CD4-positive, CD25-positive, alpha-beta regulatory T cell (primary cell): ENCODE measurements around the gene SLC35B2. TPM values are rescaled to one million over a fixed set of nuclear protein-coding genes. Genes with fewer than 3 reads are reported as not detected.

Source experiments
- ATAC-seq, 2 donors: fragments of 150-1000 bp; cut with Tn5 transposase; one replicate each; pipeline ENCODE4 v1.10.0; 2021; ENCODE audit warnings: low read depth in 2 of 2, moderate number of reproducible peaks in 2 of 2, moderate library complexity in 1 of 2
- DNase-seq, 3 donors: peaks; one replicate each; pipeline versions ENCODE4 v3.0.0 to v3.0.0-alpha.2; 2012 to 2022; ENCODE audit warnings: mixed read lengths in 1 of 3
- H3K27ac ChIP-seq: one replicate; pipeline ENCODE4 v1.7.0; 2013; ENCODE audit warnings: mild to moderate bottlenecking, low read length; ENCODE audit not compliant: insufficient read depth, poor library complexity, severe bottlenecking
- H3K27me3 ChIP-seq: one replicate; pipeline ENCODE4 v1.7.0; 2013; ENCODE audit warnings: low read length; ENCODE audit not compliant: control insufficient read depth, insufficient read depth
- H3K36me3 ChIP-seq: one replicate; pipeline ENCODE4 v1.7.0; 2013; ENCODE audit warnings: mild to moderate bottlenecking, low read length, moderate library complexity; ENCODE audit not compliant: control insufficient read depth, insufficient read depth
- H3K4me1 ChIP-seq: 2 replicates; pipeline ENCODE4 v1.7.0; 2013; ENCODE audit warnings: mild to moderate bottlenecking, low read length; ENCODE audit not compliant: insufficient read depth, control insufficient read depth, poor library complexity, severe bottlenecking
- H3K4me3 ChIP-seq: one replicate; pipeline ENCODE4 v1.7.0; 2013; ENCODE audit warnings: low read depth, mild to moderate bottlenecking, low read length, moderate library complexity
- H3K9me3 ChIP-seq, 2 experiments: 1 replicate in 1 of 2; 2 replicates in 1 of 2; pipeline ENCODE4 v1.7.0; 2013; ENCODE audit warnings: low read length in 2 of 2, mild to moderate bottlenecking in 1 of 2, moderate library complexity in 1 of 2; ENCODE audit not compliant: control insufficient read depth in 2 of 2
- H3K27ac Mint-ChIP-seq, 3 donors: one replicate each; pipeline ENCODE4 v1.8.0; 2020 to 2022; ENCODE audit warnings: mild to moderate bottlenecking in 3 of 3, mixed read lengths in 3 of 3, moderate library complexity in 2 of 3
- H3K27me3 Mint-ChIP-seq: one replicate; pipeline ENCODE4 v1.8.0; 2022; ENCODE audit warnings: mild to moderate bottlenecking, mixed read lengths
- H3K36me3 Mint-ChIP-seq: one replicate; pipeline ENCODE4 v1.8.0; 2020; ENCODE audit warnings: mixed read lengths
- H3K4me1 Mint-ChIP-seq, 4 donors: one replicate each; pipeline ENCODE4 v1.8.0; 2020 to 2022; ENCODE audit warnings: mixed read lengths in 4 of 4, mild to moderate bottlenecking in 1 of 4
- H3K4me3 Mint-ChIP-seq, 4 donors: one replicate each; pipeline ENCODE4 v1.8.0; 2020 to 2022; ENCODE audit warnings: mild to moderate bottlenecking in 4 of 4, mixed read lengths in 4 of 4, moderate library complexity in 3 of 4
- H3K9me3 Mint-ChIP-seq, 7 donors: one replicate each; pipeline ENCODE4 v1.8.0; 2020 to 2022; ENCODE audit warnings: mixed read lengths in 7 of 7, mild to moderate bottlenecking in 3 of 7, moderate library complexity in 2 of 7
- polyA plus RNA-seq, 4 donors: library from polyadenylated mRNA; unstranded; fragments of 300-500 nt; fragmentation: Illumina TruSeq; gene quantifications; one replicate each; pipeline ENCODE4 v1.2.3, GENCODE V29; 2021
- total RNA-seq: library from RNA; stranded (reverse); gene quantifications from one replicate; pipeline ENCODE4 v1.2.3, GENCODE V29; 2022

The SLC35B2 gene
- total and polyA plus RNA-seq, 5 donors from 2014 or later, result 14.8 to 42.4 (median 34.2) TPM

DNA sequence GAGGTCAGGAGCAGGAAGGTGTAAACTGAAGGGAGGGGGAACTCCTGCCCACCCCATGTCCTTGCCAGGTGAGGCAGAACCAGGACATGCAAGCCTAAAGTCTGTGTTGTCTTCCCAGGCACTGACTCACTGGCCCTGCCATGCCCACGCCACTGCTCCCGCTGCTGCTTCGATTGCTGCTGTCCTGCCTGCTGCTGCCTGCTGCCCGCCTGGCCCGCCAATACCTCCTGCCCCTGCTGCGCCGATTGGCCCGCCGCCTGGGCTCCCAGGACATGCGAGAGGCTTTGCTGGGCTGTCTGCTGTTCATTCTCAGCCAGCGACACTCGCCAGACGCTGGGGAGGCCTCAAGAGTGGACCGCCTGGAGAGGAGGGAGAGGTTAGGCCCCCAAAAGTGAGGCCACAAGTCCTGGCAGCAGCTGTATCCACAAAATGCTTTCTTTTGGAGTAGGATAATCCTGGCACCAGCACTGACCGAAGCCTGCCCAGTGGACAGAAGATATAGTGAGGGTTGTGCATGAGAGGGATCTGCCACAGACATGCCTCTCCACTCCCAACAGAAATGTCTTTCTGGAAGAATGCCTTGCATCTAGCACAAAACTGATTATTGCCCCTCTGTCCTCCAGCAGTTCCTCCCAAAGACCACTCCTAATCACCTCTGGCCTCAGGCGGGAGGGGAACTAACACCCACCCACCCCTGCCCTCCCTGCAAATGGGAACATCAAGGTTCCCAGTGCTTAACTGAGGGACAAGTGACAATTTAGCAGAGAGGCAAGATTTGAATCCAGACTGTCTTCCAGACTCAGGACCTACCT lies 39.8 kb downstream of the SLC35B2 start:
- no peaks in the 10 kb centered on the region for H3K27me3 ChIP-seq
- ATAC-seq, result no peak
- no peaks in the 10 kb centered on the region for H3K36me3 Mint-ChIP-seq
- peaks cover 0 to 2% (median 0%) of the 10 kb centered on the region in 7 donors for H3K9me3 Mint-ChIP-seq
- no peak overlapping the region for H3K4me3 ChIP-seq
- peak overlapping the region in 1 of 4 donors; percentile 67 for H3K4me3 Mint-ChIP-seq
- no peak overlapping the region for H3K27ac ChIP-seq
- H3K27ac Mint-ChIP-seq, result no peak overlapping the region
- H3K9me3 ChIP-seq, result no peaks in the 10 kb centered on the region
- peaks cover 7% of the 10 kb centered on the region for H3K27me3 Mint-ChIP-seq
- peaks cover 0 to 23% (median 7%) of the 10 kb centered on the region in 4 donors for H3K4me1 Mint-ChIP-seq
- no peak for DNase-seq
- peaks cover 16% of the 10 kb centered on the region for H3K4me1 ChIP-seq
- no peaks in the 10 kb centered on the region for H3K36me3 ChIP-seq

DNA sequence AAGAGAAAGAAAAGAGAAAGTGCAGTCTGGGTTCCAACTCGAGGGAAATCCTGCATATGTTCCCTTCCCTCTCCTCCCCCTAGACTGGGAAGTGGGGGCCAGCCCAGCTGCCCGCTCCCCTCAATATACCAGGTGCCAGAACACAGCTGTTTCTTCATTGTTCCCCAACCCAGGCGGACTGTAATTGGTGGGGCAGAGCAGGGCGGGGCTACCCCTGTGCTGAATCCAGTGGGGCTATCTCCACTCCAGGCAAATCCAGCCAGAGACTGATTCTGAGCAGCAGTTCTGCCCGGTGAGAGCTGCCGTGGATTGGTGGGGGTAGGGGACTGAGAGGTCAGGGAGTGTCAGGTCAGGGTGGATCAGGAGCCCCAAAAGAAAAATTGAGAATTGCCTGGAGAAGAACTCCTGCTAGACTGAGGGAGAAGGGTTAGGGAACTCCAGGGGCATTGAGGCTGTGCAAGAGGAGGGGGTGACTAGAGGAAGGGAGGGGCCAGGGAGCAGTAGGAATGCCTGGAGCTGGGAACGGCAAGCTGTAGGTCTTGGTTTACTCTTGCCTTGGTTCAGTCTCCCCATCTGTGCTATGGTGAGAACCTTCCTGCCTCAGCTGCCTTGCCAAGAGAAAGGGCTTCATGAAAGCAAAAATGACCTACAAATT lies 40.5 kb downstream of the SLC35B2 start, which contains the start of gene MYMX:
Gene MYMX, plus strand, starts transcription at position 250 of the 655 bp plus-strand sequence. CDS start 546 bp downstream, outside the sequence.
- Histone ChIP-seq H3K27me3 (no peaks in the 10 kb centered on the region), H3K4me3 (no peak within 1 kb of the TSS), H3K9me3 (no peaks in the 10 kb centered on the region), H3K4me1 (peaks cover 12% of the 10 kb centered on the region), H3K36me3 (no peaks in the 10 kb centered on the region), H3K27ac (no peak within 1 kb of the TSS)
- DNase-seq, result no peak
- peaks cover 0 to 23% (median 6%) of the 10 kb centered on the region in 4 donors for H3K4me1 Mint-ChIP-seq
- H3K27me3 Mint-ChIP-seq, result peaks cover 6% of the 10 kb centered on the region
- no peak for ATAC-seq
- peak within 1 kb of the TSS in 1 of 4 donors; percentile 67 for H3K4me3 Mint-ChIP-seq
- no peaks in the 10 kb centered on the region for H3K36me3 Mint-ChIP-seq
- no peak within 1 kb of the TSS for H3K27ac Mint-ChIP-seq
- peaks cover 0 to 2% (median 0%) of the 10 kb centered on the region in 7 donors for H3K9me3 Mint-ChIP-seq

DNA sequence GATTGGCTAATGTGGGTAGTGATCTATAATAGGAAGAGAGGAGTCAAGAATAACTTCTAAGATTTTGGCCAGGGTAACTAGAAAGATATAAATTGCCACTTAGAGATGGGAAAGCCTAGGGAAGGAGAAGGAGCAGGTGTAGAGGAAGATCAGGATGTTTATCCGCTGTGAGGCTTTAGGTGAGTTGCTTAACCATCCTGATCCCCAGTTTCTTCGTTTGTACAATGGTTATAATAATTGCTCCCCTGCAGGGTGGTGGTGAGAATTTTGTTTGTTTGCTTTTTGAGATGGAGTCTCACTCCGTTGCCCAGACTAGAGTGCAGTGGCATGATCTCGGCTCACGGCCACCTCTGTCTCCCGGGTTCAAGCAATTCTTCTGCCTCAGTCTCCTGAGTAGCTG lies 43.0 kb downstream of the SLC35B2 start:
- peaks cover 0 to 8% (median 0%) of the 10 kb centered on the region in 4 donors for H3K4me1 Mint-ChIP-seq
- no peak overlapping the region for H3K4me3 Mint-ChIP-seq
- no peaks in the 10 kb centered on the region for H3K36me3 ChIP-seq
- H3K36me3 Mint-ChIP-seq, result no peaks in the 10 kb centered on the region
- ATAC-seq, result no peak
- peaks cover 7% of the 10 kb centered on the region for H3K27me3 Mint-ChIP-seq
- H3K4me1 ChIP-seq, result peaks cover 4% of the 10 kb centered on the region
- H3K4me3 ChIP-seq, result no peak overlapping the region
- H3K27me3 ChIP-seq, result no peaks in the 10 kb centered on the region
- H3K9me3 Mint-ChIP-seq, result peaks cover 0 to 2% (median 0%) of the 10 kb centered on the region in 7 donors
- DNase-seq, result no peak
- no peak overlapping the region for H3K27ac ChIP-seq
- no peaks in the 10 kb centered on the region for H3K9me3 ChIP-seq
- H3K27ac Mint-ChIP-seq, result no peak overlapping the region

DNA sequence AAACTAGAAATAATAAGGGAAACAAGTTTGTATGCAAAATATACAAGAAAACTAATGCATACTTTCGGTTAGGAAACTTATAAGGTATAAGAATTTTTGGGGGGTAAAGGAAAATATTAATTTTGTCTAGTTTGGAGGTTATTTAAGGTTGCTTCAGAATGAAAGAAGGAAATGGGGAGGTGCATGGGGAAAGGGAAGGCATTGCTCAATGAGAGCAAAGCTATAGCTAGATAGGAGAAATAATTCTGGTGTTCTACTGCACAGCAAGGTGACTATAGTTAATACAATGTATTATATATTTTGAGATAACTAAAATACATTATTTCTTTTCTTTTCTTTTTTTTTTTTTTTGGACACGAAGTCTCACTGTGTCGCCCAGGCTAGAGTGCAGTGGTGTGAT lies 46.0 kb downstream of the SLC35B2 start:
- Mint-ChIP-seq H3K36me3 (no peaks in the 10 kb centered on the region), H3K27me3 (peaks cover 12% of the 10 kb centered on the region)
- H3K4me1 ChIP-seq, result no peaks in the 10 kb centered on the region

DNA sequence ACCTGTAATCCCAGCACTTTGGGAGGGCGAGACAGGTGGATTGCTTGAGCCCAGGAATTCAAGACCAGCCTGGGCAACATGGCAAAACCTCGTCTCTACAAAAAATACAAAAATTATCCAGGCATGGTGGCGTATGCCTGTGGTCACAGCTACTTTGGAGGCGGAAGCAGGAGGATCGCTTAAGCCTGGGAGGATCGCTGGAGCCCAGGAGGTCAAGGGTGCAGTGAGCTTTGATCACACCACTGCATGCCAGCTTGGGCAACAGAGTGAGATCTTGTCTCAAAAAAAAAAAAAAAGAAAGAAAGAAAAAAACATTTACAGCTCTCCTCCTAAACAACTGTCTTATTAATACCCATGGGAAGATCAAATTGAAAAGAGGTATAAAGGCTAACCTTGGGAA lies 49.4 kb downstream of the SLC35B2 start:
- no peaks in the 10 kb centered on the region for H3K36me3 ChIP-seq
- no peak for ATAC-seq
- H3K36me3 Mint-ChIP-seq, result no peaks in the 10 kb centered on the region

More for the DNA sequence above, 46.0 kb downstream of the SLC35B2 start:
- Histone ChIP-seq H3K27ac (no peak overlapping the region), H3K36me3 (no peaks in the 10 kb centered on the region), H3K27me3 (no peaks in the 10 kb centered on the region), H3K4me3 (no peak overlapping the region), H3K9me3 (no peaks in the 10 kb centered on the region)
- no peak for ATAC-seq
- H3K4me3 Mint-ChIP-seq, result no peak overlapping the region
- H3K4me1 Mint-ChIP-seq, result no peaks in the 10 kb centered on the region
- DNase-seq, result no peak
- no peak overlapping the region for H3K27ac Mint-ChIP-seq
- H3K9me3 Mint-ChIP-seq, result peaks cover 0 to 1% (median 0%) of the 10 kb centered on the region in 7 donors

More for the DNA sequence above, 49.4 kb downstream of the SLC35B2 start:
- H3K27ac Mint-ChIP-seq, result no peak overlapping the region
- H3K27me3 ChIP-seq, result no peaks in the 10 kb centered on the region
- no peak overlapping the region for H3K4me3 Mint-ChIP-seq
- no peak overlapping the region for H3K4me3 ChIP-seq
- no peak for DNase-seq
- H3K27me3 Mint-ChIP-seq, result peaks cover 22% of the 10 kb centered on the region
- no peaks in the 10 kb centered on the region for H3K9me3 ChIP-seq
- no peak overlapping the region for H3K27ac ChIP-seq
- no peaks in the 10 kb centered on the region for H3K4me1 Mint-ChIP-seq
- peaks cover 0 to 1% (median 0%) of the 10 kb centered on the region in 7 donors for H3K9me3 Mint-ChIP-seq
- H3K4me1 ChIP-seq, result no peaks in the 10 kb centered on the region

Other genes starting within 250 kb of the SLC35B2 start
- 11.8 TPM for gene MRPL14, start 130.1 kb downstream of the SLC35B2 start, total RNA-seq
- 100 to 1,000 TPM in 1 of 4 donors, 10 to 100 TPM in 3; 72.3 to 101 (median 86.5) TPM for gene MRPL14, start 130.1 kb downstream of the SLC35B2 start, polyA plus RNA-seq
- gene TMEM63B, start 130.0 kb downstream of the SLC35B2 start, total RNA-seq, result 20.5 TPM
- 1 to 10 TPM; 1.3 to 2.3 (median 1.4) TPM for gene TMEM63B, start 130.0 kb downstream of the SLC35B2 start, polyA plus RNA-seq
- not detected for gene CAPN11, start 98.7 kb downstream of the SLC35B2 start, total RNA-seq
- not detected for gene CAPN11, start 98.7 kb downstream of the SLC35B2 start, polyA plus RNA-seq
- gene MYMX, start 40.6 kb downstream of the SLC35B2 start, total RNA-seq, result not detected
- not detected for gene MYMX, start 40.6 kb downstream of the SLC35B2 start, polyA plus RNA-seq
- 2.6 TPM for gene SLC29A1, start 33.9 kb downstream of the SLC35B2 start, total RNA-seq
- gene SLC29A1, start 33.9 kb downstream of the SLC35B2 start, polyA plus RNA-seq, result 1 to 10 TPM; 3.3 to 6.1 (median 3.9) TPM
- gene HSP90AB1, start 10.4 kb downstream of the SLC35B2 start, total RNA-seq, result 399 TPM
- 100 to 1,000 TPM; 264 to 426 (median 333) TPM for gene HSP90AB1, start 10.4 kb downstream of the SLC35B2 start, polyA plus RNA-seq
- 53.8 TPM for gene NFKBIE, start 8.0 kb upstream of the SLC35B2 start, total RNA-seq
- 1 to 10 TPM; 3.6 to 7.0 (median 6.1) TPM for gene NFKBIE, start 8.0 kb upstream of the SLC35B2 start, polyA plus RNA-seq
- not detected for gene TMEM151B, start 12.9 kb upstream of the SLC35B2 start, total RNA-seq
- not detected for gene TMEM151B, start 12.9 kb upstream of the SLC35B2 start, polyA plus RNA-seq
- gene AARS2, start 55.8 kb upstream of the SLC35B2 start, total RNA-seq, result 15.7 TPM
- 1 to 10 TPM; 3.6 to 8.3 (median 6.1) TPM for gene AARS2, start 55.8 kb upstream of the SLC35B2 start, polyA plus RNA-seq
- not detected for gene SPATS1, start 85.1 kb upstream of the SLC35B2 start, total RNA-seq
- not detected for gene SPATS1, start 85.1 kb upstream of the SLC35B2 start, polyA plus RNA-seq
- 22.4 TPM for gene CDC5L, start 130.2 kb upstream of the SLC35B2 start, total RNA-seq
- gene CDC5L, start 130.2 kb upstream of the SLC35B2 start, polyA plus RNA-seq, result 10 to 100 TPM; 15.9 to 18.3 (median 16.3) TPM